NCI-H2029 (cell line): Measurements from ENCODE around the gene TNFRSF17.
"Not testable (repeated sequence)": the region's sequence is repeated elsewhere in the genome, so short reads cannot be mapped to it uniquely, and the experiment has no call there.

Source experiments
- DNase-seq: peaks from one replicate; lab custom pipeline; 2025; lab: John Stamatoyannopoulos, UW

Gene TNFRSF17

GRCh38 chr16:11970292-11970691 lies 5.3 kb downstream of the TNFRSF17 start:
- DNase-seq: not testable (repeated sequence)

- no peak for DNase-seq
Observed at GRCh38 chr16:11972128-11972527, 7.1 kb downstream of the TNFRSF17 start.

- no peak for DNase-seq
Observed at GRCh38 chr16:11973070-11973469, 8.1 kb downstream of the TNFRSF17 start.

- DNase-seq: no peak
Observed at GRCh38 chr16:11976850-11977375, 11.9 kb downstream of the TNFRSF17 start.

GRCh38 chr16:11977376-11978041 lies 12.5 kb downstream of the TNFRSF17 start:
- DNase-seq: no peak

GRCh38 chr16:11978080-11978479 lies 13.1 kb downstream of the TNFRSF17 start:
- DNase-seq: no peak

GRCh38 chr16:11979013-11979672 lies 14.1 kb downstream of the TNFRSF17 start:
- no peak for DNase-seq

GRCh38 chr16:11980136-11980844 lies 15.3 kb downstream of the TNFRSF17 start:
- DNase-seq: no peak

GRCh38 chr16:11985250-11985649 lies 20.2 kb downstream of the TNFRSF17 start:
- no peak for DNase-seq

GRCh38 chr16:11986521-11987057 lies 21.6 kb downstream of the TNFRSF17 start:
- no peak for DNase-seq

- no peak for DNase-seq
Observed at GRCh38 chr16:11988258-11988978, 23.4 kb downstream of the TNFRSF17 start.

- no peak for DNase-seq
Observed at GRCh38 chr16:11990702-11991390, 25.8 kb downstream of the TNFRSF17 start.

- no peak for DNase-seq
Observed at GRCh38 chr16:11992008-11992584, 27.1 kb downstream of the TNFRSF17 start.

GRCh38 chr16:11992586-11993524 lies 27.8 kb downstream of the TNFRSF17 start:
- no peak for DNase-seq

- no peak for DNase-seq
Observed at GRCh38 chr16:11994143-11995119, 29.4 kb downstream of the TNFRSF17 start.

- no peak for DNase-seq
Observed at GRCh38 chr16:11996433-11997330, 31.7 kb downstream of the TNFRSF17 start.

GRCh38 chr16:12000032-12000431 lies 35.0 kb downstream of the TNFRSF17 start:
- no peak for DNase-seq
